Spleen (tissue), 11 donors: ENCODE measurements around the gene HNRNPC. TPM values are rescaled to one million over a fixed set of nuclear protein-coding genes. Genes with fewer than 3 reads are reported as not detected.
A peak's percentile ranks its signal among the peaks of the same experiment; 100 is the strongest.

ENCODE experiments used
- DNase-seq: peaks from one replicate; pipeline ENCODE4 v3.0.0-alpha.2; 2020
- H3K27ac ChIP-seq, 8 donors: fragments of 200-600 bp; sonication (generic) in 7 of 8; 1 replicate in 4 of 8; 2 replicates in 4 of 8; pipeline versions ENCODE4 v1.5.0 to v1.8.0; 2016 to 2021; ENCODE audit warnings: inconsistent platforms in 4 of 8, mild to moderate bottlenecking in 4 of 8, moderate library complexity in 1 of 8
- H3K27me3 ChIP-seq, 7 donors: fragments of 200-600 bp; sonication (generic) in 6 of 7; replicated peaks in 1 of 7; 1 replicate in 4 of 7; 2 replicates in 3 of 7; pipeline versions ENCODE4 v1.5.0 to v1.8.0; 2016 to 2021; ENCODE audit warnings: inconsistent platforms in 3 of 7, mild to moderate bottlenecking in 1 of 7
- H3K36me3 ChIP-seq, 6 donors: fragments of 200-600 bp; sonication (generic) in 5 of 6; 1 replicate in 4 of 6; 2 replicates in 2 of 6; pipeline versions ENCODE4 v1.5.0 to v1.8.0; 2016 to 2021; ENCODE audit warnings: inconsistent platforms in 2 of 6
- H3K4me1 ChIP-seq, 6 donors: fragments of 200-600 bp; sonication (generic) in 5 of 6; 1 replicate in 3 of 6; 2 replicates in 3 of 6; pipeline versions ENCODE4 v1.5.0 to v1.8.0; 2016 to 2021; ENCODE audit warnings: inconsistent platforms in 3 of 6
- H3K4me3 ChIP-seq, 8 donors: fragments of 200-600 bp; sonication (generic) in 7 of 8; 1 replicate in 4 of 8; 2 replicates in 4 of 8; pipeline versions ENCODE4 v1.5.0 to v1.8.0; 2016 to 2021; ENCODE audit warnings: inconsistent platforms in 4 of 8, mild to moderate bottlenecking in 4 of 8, moderate library complexity in 2 of 8
- H3K9me3 ChIP-seq, 8 donors: fragments of 200-600 bp; sonication (generic) in 7 of 8; 1 replicate in 4 of 8; 2 replicates in 4 of 8; pipeline versions ENCODE4 v1.5.0 to v1.8.0; 2016 to 2021; ENCODE audit warnings: inconsistent platforms in 4 of 8
- POLR2A ChIP-seq, 3 donors: fragments of 450-650 bp; IDR thresholded peaks; one replicate each; pipeline ENCODE4 v1.5.1; 2017; ENCODE audit warnings: antibody characterized with exemption in 3 of 3, mild to moderate bottlenecking in 1 of 3
- POLR2AphosphoS5 ChIP-seq, 3 donors: sonication (generic); formaldehyde crosslinking; IDR thresholded peaks; one replicate each; pipeline ENCODE4 v1.5.1; 2017; ENCODE audit warnings: antibody characterized with exemption in 3 of 3
- WGBS, 5 donors: extraction: QIAGEN DNeasy Blood & Tissue Kit in 3 of 5; methylation state at CpG; one replicate each; pipeline versions ENCODE4 v1.1.5 to v1.1.7; 2013 to 2018; 5-methylcytosine and 5-hydroxymethylcytosine counted together
- intact Hi-C: fragments of 100-400 bp; cut with DNase I; formaldehyde crosslinking; loops from one replicate; pipeline ENCODE4 v1.15.0; 2023; ENCODE audit warnings: low total_unique reads
- polyA plus RNA-seq, 3 donors: library from polyadenylated mRNA; stranded (reverse); fragments of 200-250 nt; gene quantifications; one replicate each; pipeline ENCODE4 v1.2.1, GENCODE V29; 2013
- total RNA-seq, 7 donors: library from RNA; depleted of rRNA in 3 of 7; stranded (reverse); fragments of >200 nt in 3 of 7; fragmentation: NEBNext Ultra II Directional in 4 of 7; extraction: Animal tissue kit (Norgen Biotek cat#: 25700) in 4 of 7; gene quantifications; one replicate each; pipeline versions ENCODE4 v1.1.0 to v1.2.1, GENCODE V29; 2016 to 2021
- TF ChIP-seq, protein P1 (sequence below), 11 experiments: fragments of 200-600 bp in 7 of 11; fragments of 450-650 bp in 4 of 11; sonication (generic) in 4 of 11; IDR thresholded peaks in 8 of 11; conservative IDR thresholded peaks in 3 of 11; 1 replicate in 7 of 11; 2 replicates in 4 of 11; pipeline versions ENCODE4 v1.4.0 to v1.8.0; 2016 to 2021; ENCODE audit warnings: antibody characterized with exemption in 11 of 11, inconsistent platforms in 4 of 11, mild to moderate bottlenecking in 1 of 11
- donor health status: healthy with polysubstance abuse.
- donor health status: DM: no; HTN: no; CAD: no; lungs with moderate emphysema.
- donor health status: DM: no; HTN: no; CAD: no.
- donor health status: Bipolar disorder and iron deficiency.
- donor health status: healthy.
- donor health status: DM: no; HTN: no; CAD: no.
- donor health status: DM: yes; HTN: yes; CAD: no.

The HNRNPC gene
- total and polyA plus RNA-seq, 10 donors: 374 to 824 (median 517) TPM

DNA sequence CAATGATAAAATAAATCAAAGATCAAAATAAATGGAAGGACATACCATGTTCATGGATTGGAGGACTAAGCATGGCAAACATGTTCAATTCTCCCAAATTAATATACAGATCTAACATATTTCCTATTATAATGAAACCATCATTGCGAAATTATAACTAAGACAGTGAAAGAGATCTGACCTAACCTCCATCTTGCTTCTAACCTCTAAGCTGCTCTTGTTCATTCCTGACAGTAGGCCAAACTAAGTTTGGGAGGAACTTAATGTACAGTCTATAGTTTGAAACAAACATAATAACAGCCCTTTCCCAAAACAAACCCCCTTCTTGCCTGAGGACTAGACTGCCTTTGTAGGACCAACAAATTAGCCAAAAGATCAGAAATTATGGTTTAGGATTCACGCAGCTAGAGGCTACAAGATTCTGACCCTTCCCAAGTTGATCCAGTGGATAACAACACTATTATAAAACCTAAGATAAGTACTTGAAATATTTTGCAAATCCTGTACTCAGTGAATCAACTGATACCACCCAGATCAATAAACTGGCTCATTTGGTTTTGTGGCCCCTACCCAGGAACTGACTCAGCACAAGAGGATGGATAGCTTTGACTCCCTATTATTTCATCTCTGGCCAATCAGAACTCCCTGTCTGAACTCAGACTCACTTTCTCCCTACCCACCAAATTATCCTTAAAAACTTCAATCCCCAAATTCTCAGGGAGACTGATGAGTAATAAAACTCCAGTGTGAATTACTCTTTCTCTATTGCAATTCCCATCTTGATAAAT, 71.6 kb downstream of the HNRNPC start:
- TF ChIP-seq POLR2AphosphoS5 (IDR thresholded peaks at IDR 0.05) (no peak), POLR2A (IDR thresholded peaks at IDR 0.05) (no peak)
- TF ChIP-seq, protein P1, sequence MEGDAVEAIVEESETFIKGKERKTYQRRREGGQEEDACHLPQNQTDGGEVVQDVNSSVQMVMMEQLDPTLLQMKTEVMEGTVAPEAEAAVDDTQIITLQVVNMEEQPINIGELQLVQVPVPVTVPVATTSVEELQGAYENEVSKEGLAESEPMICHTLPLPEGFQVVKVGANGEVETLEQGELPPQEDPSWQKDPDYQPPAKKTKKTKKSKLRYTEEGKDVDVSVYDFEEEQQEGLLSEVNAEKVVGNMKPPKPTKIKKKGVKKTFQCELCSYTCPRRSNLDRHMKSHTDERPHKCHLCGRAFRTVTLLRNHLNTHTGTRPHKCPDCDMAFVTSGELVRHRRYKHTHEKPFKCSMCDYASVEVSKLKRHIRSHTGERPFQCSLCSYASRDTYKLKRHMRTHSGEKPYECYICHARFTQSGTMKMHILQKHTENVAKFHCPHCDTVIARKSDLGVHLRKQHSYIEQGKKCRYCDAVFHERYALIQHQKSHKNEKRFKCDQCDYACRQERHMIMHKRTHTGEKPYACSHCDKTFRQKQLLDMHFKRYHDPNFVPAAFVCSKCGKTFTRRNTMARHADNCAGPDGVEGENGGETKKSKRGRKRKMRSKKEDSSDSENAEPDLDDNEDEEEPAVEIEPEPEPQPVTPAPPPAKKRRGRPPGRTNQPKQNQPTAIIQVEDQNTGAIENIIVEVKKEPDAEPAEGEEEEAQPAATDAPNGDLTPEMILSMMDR (IDR thresholded peaks at IDR 0.05 in 8 of 11, conservative IDR thresholded peaks at IDR 0.05 in 3 of 11): no peak
- intact Hi-C loops: no loop called here
- WGBS, 5 donors: 85 to 97% (median 91%) methylated on average over 2 of the region's 2 CpGs

DNA sequence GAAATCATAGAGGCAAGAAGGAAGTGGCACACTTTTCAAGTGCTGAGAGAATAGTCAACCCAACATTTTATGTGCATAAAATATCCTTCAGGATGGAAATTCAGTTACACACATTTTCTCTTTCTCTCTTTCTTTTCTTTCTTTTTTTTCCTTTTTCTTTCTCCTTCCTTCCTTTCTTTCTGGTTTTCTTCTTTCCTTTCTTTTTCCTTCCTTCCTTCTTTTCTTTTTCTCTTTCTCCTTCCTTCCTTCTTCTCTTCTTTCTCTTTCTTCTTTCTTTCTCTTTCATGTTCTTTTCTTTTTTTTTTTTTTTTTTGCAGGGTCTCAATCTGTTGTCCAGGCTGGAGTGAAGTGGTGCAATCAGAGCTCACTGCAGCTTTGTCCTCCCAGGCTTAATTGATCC, 74.6 kb downstream of the HNRNPC start:
- Histone ChIP-seq H3K27me3 (no peaks in the 10 kb centered on the region), H3K4me3 (no peak overlapping the region), H3K36me3 (no peaks in the 10 kb centered on the region), H3K4me1 (peaks cover 7 to 19% (median 15%) of the 10 kb centered on the region in 6 donors), H3K9me3 (peaks cover 0 to 7% (median 0%) of the 10 kb centered on the region in 8 donors), H3K27ac (no peak overlapping the region)
- TF ChIP-seq POLR2A (IDR thresholded peaks at IDR 0.05): no peak
- no peak for TF ChIP-seq POLR2AphosphoS5 (IDR thresholded peaks at IDR 0.05)
- TF ChIP-seq, protein P1 (IDR thresholded peaks at IDR 0.05 in 8 of 11, conservative IDR thresholded peaks at IDR 0.05 in 3 of 11): no peak
- intact Hi-C loops: no loop called here
- no peak for DNase-seq

More for the DNA sequence above, 71.6 kb downstream of the HNRNPC start:
- no peak for DNase-seq
- Histone ChIP-seq H3K36me3 (peaks cover 0 to 7% (median 0%) of the 10 kb centered on the region in 6 donors), H3K27ac (no peak overlapping the region), H3K9me3 (peaks cover 0 to 7% (median 0%) of the 10 kb centered on the region in 8 donors), H3K27me3 (no peaks in the 10 kb centered on the region), H3K4me3 (no peak overlapping the region), H3K4me1 (peaks cover 0 to 2% (median 1%) of the 10 kb centered on the region in 6 donors)

DNA sequence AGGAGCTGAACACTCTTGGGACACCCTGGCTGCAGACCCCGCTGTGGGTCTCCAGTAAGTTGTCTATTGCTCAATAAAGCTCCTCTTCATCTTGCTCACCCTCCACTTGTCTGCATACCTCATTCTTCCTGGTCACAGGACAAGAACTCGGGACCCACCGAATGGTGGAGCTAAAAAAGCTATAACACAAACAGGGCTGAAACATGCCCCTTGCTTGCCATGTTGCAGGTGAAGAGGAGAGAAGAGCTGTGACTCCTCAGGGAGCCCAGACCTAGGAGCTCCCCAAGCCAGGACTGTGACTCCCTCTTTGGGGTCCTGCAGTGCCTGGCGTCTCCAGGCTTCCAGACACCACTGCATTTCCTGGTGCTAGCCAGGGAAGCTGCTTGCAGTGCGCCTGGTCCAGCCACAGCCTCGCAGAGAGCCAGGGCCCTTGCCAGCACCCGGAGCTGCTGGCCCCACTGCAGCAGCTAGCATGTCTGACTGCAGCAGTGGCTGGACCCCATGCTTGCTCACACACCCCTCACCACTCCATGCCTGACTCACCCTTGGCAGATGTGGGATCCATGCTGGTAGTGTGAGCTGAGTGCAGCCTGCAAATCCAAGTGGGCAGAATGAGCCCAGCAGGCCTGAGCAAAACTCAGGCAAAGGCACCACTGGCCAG, 76.2 kb downstream of the HNRNPC start:
- TF ChIP-seq, protein P1 (IDR thresholded peaks at IDR 0.05 in 8 of 11, conservative IDR thresholded peaks at IDR 0.05 in 3 of 11): no peak
- TF ChIP-seq POLR2A (IDR thresholded peaks at IDR 0.05): no peak
- TF ChIP-seq POLR2AphosphoS5 (IDR thresholded peaks at IDR 0.05): peak in 1 of 3 donors; percentile 39
- Histone ChIP-seq H3K27me3 (no peaks in the 10 kb centered on the region), H3K27ac (no peak overlapping the region), H3K4me3 (no peak overlapping the region), H3K9me3 (peaks cover 0 to 7% (median 0%) of the 10 kb centered on the region in 8 donors), H3K4me1 (peaks cover 7 to 19% (median 15%) of the 10 kb centered on the region in 6 donors), H3K36me3 (no peaks in the 10 kb centered on the region)
- WGBS, 5 donors: 77 to 97% (median 91%) methylated on average over 4 to 7 of the region's 7 CpGs
- intact Hi-C loops: no loop called here
- DNase-seq: no peak

DNA sequence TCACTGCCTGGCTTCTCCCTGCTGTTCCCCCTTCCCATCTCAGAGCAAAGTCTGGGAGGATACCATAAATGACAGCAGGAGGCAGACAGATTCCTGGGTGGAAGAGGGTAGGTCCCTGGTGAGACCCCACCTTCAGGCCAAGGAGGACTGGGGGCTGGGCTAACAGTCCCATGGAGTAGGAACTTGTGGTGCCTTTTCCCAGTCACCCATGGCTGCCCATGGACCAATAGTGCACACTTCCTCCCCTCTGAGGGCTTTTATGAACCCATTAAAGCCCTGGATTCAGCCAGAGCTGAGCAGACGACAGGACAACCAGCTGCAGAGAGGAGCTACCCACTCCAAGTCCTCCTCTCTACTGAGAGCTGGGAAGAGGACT, 76.8 kb downstream of the HNRNPC start:
- Histone ChIP-seq H3K4me1 (peaks cover 7 to 19% (median 15%) of the 10 kb centered on the region in 6 donors), H3K9me3 (peaks cover 0 to 7% (median 0%) of the 10 kb centered on the region in 8 donors), H3K27me3 (no peaks in the 10 kb centered on the region), H3K27ac (no peak overlapping the region), H3K4me3 (peak overlapping the region in 6 of 8 donors; percentile 18 to 68 (median 40)), H3K36me3 (no peaks in the 10 kb centered on the region)
- no peak for DNase-seq
- WGBS, 5 donors: 0 to 40% (median 20%) methylated on average over 1 of the region's 1 CpG
- TF ChIP-seq, protein P1 (IDR thresholded peaks at IDR 0.05 in 8 of 11, conservative IDR thresholded peaks at IDR 0.05 in 3 of 11): no peak
- TF ChIP-seq POLR2A (IDR thresholded peaks at IDR 0.05) (no peak), POLR2AphosphoS5 (IDR thresholded peaks at IDR 0.05) (no peak)
- intact Hi-C loops: no loop called here
